DOHH2 (cell line): ENCODE results near the gene WDR76.

Experiments used
- CTCF ChIP-seq: fragments of 200-600 bp; sonication (generic); IDR thresholded peaks from one replicate; pipeline ENCODE4 v1.5.1; 2014; ENCODE audit warnings: antibody characterized with exemption, mild to moderate bottlenecking, low read depth, low read length; ENCODE audit not compliant: poor library complexity, severe bottlenecking
- EZH2phosphoT487 ChIP-seq: fragments of 200-600 bp; sonication (generic); IDR thresholded peaks from 2 replicates; pipeline ENCODE4 v1.6.1; 2017; ENCODE audit warnings: borderline replicate concordance, mild to moderate bottlenecking, antibody characterized with exemption, low read length, moderate library complexity, mixed read lengths

- TF ChIP-seq CTCF (no peak), EZH2phosphoT487 (no peak)
These were observed at the start of gene WDR76 for GRCh38 chr15:43826508-43827341.
